K562 (cell line): ENCODE measurements around the gene SFXN3. TPM values are rescaled to one million over a fixed set of nuclear protein-coding genes. Genes with fewer than 3 reads are reported as not detected.
A peak's percentile ranks its signal among the peaks of the same experiment; 100 is the strongest.

Source experiments
- ARID1B ChIP-seq: fragments of 450-650 bp; IDR thresholded peaks from 2 replicates; pipeline ENCODE4 v1.6.1; 2016; ENCODE audit warnings: antibody characterized with exemption, mild to moderate bottlenecking, inconsistent platforms
- BRD4 ChIP-seq: fragments of 200-600 bp; sonication (generic); IDR thresholded peaks from 2 replicates; pipeline ENCODE4 v1.6.1; 2017; ENCODE audit warnings: inconsistent platforms
- ESRRB ChIP-seq: fragments of 250-450 bp; sonication (Bioruptor Pico); IDR thresholded peaks from 2 replicates; pipeline ENCODE4 v1.5.0; 2020; ENCODE audit warnings: mild to moderate bottlenecking, moderate library complexity, borderline replicate concordance
- FOXJ3 ChIP-seq: sonication (generic); formaldehyde crosslinking; IDR thresholded peaks from 2 replicates; pipeline ENCODE4 v1.4.0; 2020; ENCODE audit warnings: mild to moderate bottlenecking, missing genetic modification reagents
- GTF2E2 ChIP-seq: fragments of 200-800 bp; sonication (Bioruptor generic); IDR thresholded peaks from 2 replicates; pipeline ENCODE4 v1.6.1; 2016; ENCODE audit warnings: missing genetic modification characterization, missing compliant biosample characterization
- MCM3 ChIP-seq: fragments of 450-650 bp; IDR thresholded peaks from 2 replicates; pipeline ENCODE4 v1.6.1; 2016
- NFRKB ChIP-seq: fragments of 450-650 bp; IDR thresholded peaks from 2 replicates; pipeline ENCODE4 v1.6.1; 2016; ENCODE audit warnings: low read depth
- PHF8 ChIP-seq: fragments of 200-600 bp; sonication (generic); IDR thresholded peaks from 2 replicates; pipeline ENCODE4 v1.6.1; 2012; ENCODE audit warnings: mixed run types, mild to moderate bottlenecking, inconsistent platforms, low read length, moderate library complexity, borderline replicate concordance
- PHTF2 ChIP-seq: fragments of 250-450 bp; sonication (Bioruptor Pico); IDR thresholded peaks from 2 replicates; pipeline ENCODE4 v1.5.0; 2021; ENCODE audit warnings: mild to moderate bottlenecking
- PYGO2 ChIP-seq: fragments of 450-650 bp; IDR thresholded peaks from 2 replicates; pipeline ENCODE4 v1.6.1; 2016; ENCODE audit warnings: mild to moderate bottlenecking, missing genetic modification characterization, moderate library complexity, missing compliant biosample characterization
- SAP30 ChIP-seq: fragments of 200-600 bp; sonication (generic); IDR thresholded peaks from 2 replicates; pipeline ENCODE4 v1.6.1; 2012; ENCODE audit warnings: borderline replicate concordance, low read depth, mild to moderate bottlenecking, moderate library complexity, low read length, control low read depth, inconsistent platforms; ENCODE audit not compliant: insufficient read depth, poor library complexity, severe bottlenecking
- SMARCB1 ChIP-seq: IDR thresholded peaks from 2 replicates; pipeline ENCODE4 v1.6.1; 2011; ENCODE audit warnings: improper control_type of control experiment, low read depth; ENCODE audit not compliant: insufficient read length
- VEZF1 ChIP-seq: fragments of 200-800 bp; sonication (Bioruptor generic); IDR thresholded peaks from 2 replicates; pipeline ENCODE4 v1.6.1; 2017; ENCODE audit warnings: missing genetic modification characterization, missing compliant biosample characterization
- ZBTB40 ChIP-seq, 2 experiments: fragments of 450-650 bp in 1 of 2; sonication (generic) in 1 of 2; formaldehyde crosslinking in 1 of 2; IDR thresholded peaks; 2 replicates each; pipeline versions ENCODE4 v1.7.1 to v1.9.0; 2016 to 2022; ENCODE audit warnings: inconsistent platforms in 1 of 2, mild to moderate bottlenecking in 1 of 2, missing genetic modification reagents in 1 of 2
- ZFP1 ChIP-seq: fragments of 450-650 bp; formaldehyde crosslinking; IDR thresholded peaks from 2 replicates; pipeline ENCODE4 v1.4.0; 2020; ENCODE audit warnings: mild to moderate bottlenecking, mixed read lengths
- ZNF197 ChIP-seq: fragments of 200-800 bp; sonication (Bioruptor generic); IDR thresholded peaks from 2 replicates; pipeline ENCODE4 v1.6.1; 2016; ENCODE audit warnings: low read depth, missing genetic modification characterization, missing compliant biosample characterization
- ZNF668 ChIP-seq: fragments of 250-450 bp; sonication (Bioruptor Pico); IDR thresholded peaks from 2 replicates; pipeline ENCODE4 v1.8.0; 2022; ENCODE audit warnings: mild to moderate bottlenecking, inconsistent platforms
- ZNF717 ChIP-seq: fragments of 250-450 bp; sonication (Bioruptor Pico); IDR thresholded peaks from 2 replicates; pipeline ENCODE4 v1.5.0; 2021
- ZZZ3 ChIP-seq: fragments of 450-650 bp; IDR thresholded peaks from 2 replicates; pipeline ENCODE4 v1.6.1; 2016; ENCODE audit warnings: antibody characterized with exemption, mild to moderate bottlenecking, moderate library complexity
- polyA plus RNA-seq, 8 experiments: library from polyadenylated mRNA; depleted of rRNA in 4 of 8; stranded (reverse) in 5 of 8; unstranded in 3 of 8; fragments of >200 nt; fragmentation: Nextera tagmentation in 2 of 8; fragmentation: Illumina TruSeq in 1 of 8; extraction: Ambion mirVana in 2 of 8; extraction: Trizol in 1 of 8; gene quantifications; 2 replicates each; pipeline versions ENCODE4 v1.2.1 to v1.2.3, GENCODE V29; 2011 to 2014; ENCODE audit warnings: inconsistent platforms in 1 of 8, missing spikeins in 1 of 8
- total RNA-seq, 7 experiments: library from RNA; depleted of rRNA in 6 of 7; stranded (reverse); fragments of >200 nt in 6 of 7; fragmentation: Illumina TruSeq in 2 of 7; extraction: Trizol in 2 of 7; gene quantifications; 2 replicates each; pipeline versions ENCODE4 v1.2.1 to v1.2.3, GENCODE V29; 2011 to 2021; ENCODE audit warnings: low replicate concordance in 1 of 7

Gene SFXN3
- total and polyA plus RNA-seq, 9 of the 15 experiments (the other 6 are each of a cell fraction or from before 2014, with no cell fraction given) = 0.24 to 4.6 (median 0.86) TPM

- no peak for TF ChIP-seq PYGO2
- TF ChIP-seq ZBTB40 (IDR thresholded peaks at IDR 0.05) = no peak
- TF ChIP-seq ZBTB40 (CRISPR knock-in tag; IDR thresholded peaks at IDR 0.05) = no peak
- TF ChIP-seq NFRKB = no peak
- no peak for TF ChIP-seq PHTF2 (CRISPR knock-in tag)
- 0 out of 2 replicates have a peak, but pooled peaks have one; percentile 10 for TF ChIP-seq ZFP1 (CRISPR knock-in tag)
- TF ChIP-seq ZNF197 (CRISPR knock-in tag) = no peak
- TF ChIP-seq ESRRB = no peak
- no peak for TF ChIP-seq MCM3
- TF ChIP-seq VEZF1 = no peak; the same call in 1 of the 2 replicates
- no peak for TF ChIP-seq SMARCB1
- TF ChIP-seq FOXJ3 (CRISPR knock-in tag) = no peak
- no peak for TF ChIP-seq ZNF668 (CRISPR knock-in tag)
- TF ChIP-seq BRD4 = no peak
- no peak for TF ChIP-seq ZZZ3
- no peak for TF ChIP-seq SAP30
- TF ChIP-seq PHF8 = peak; percentile 74; the same call in 1 of the 2 replicates
- TF ChIP-seq ZNF717 (CRISPR knock-in tag) = no peak
- no peak for TF ChIP-seq ARID1B
- no peak for TF ChIP-seq GTF2E2 (tag)
Observed at GRCh38 chr10:100998991-100999741, 31.9 kb upstream of the SFXN3 start (continued).
